Endothelial cell of umbilical vein (primary cell): ENCODE results near the gene DPH1. TPM values are rescaled to one million over a fixed set of nuclear protein-coding genes. Genes with fewer than 3 reads are reported as not detected.

Source experiments
- BruUV-seq: library from RNA; stranded (reverse); fragments of 400-500 nt; replicated peaks from 2 replicates; lab custom pipeline; 2021; lab: Mats Ljungman, UMichigan
- CTCF ChIA-PET: fragments of 300-600, 350-600 bp; sonication (Branson Sonifier 250); formaldehyde crosslinking; loops from one replicate; lab custom pipeline; 2021; ENCODE audit warnings: antibody characterized with exemption, inconsistent platforms; lab: Charles Lee
- POLR2A ChIA-PET: fragments of 300-600, 350-600 bp; sonication (Branson Sonifier 250); formaldehyde crosslinking; loops from one replicate; lab custom pipeline; 2021; ENCODE audit warnings: antibody characterized with exemption, inconsistent platforms; lab: Charles Lee
- DNase-seq: peaks from one replicate; pipeline ENCODE4 v3.0.0-alpha.2; 2011; ENCODE audit warnings: low read depth, low spot score
- FAIRE-seq: peaks from 2 replicates; lab custom pipeline; 2011; peaks lifted over from hg19 to GRCh38; lab: Jason Lieb, UNC
- H2AFZ ChIP-seq: 2 replicates; pipeline ENCODE4 v1.6.0; 2012; ENCODE audit warnings: low read depth, low read length, control low read depth, inconsistent platforms
- H3K27ac ChIP-seq: 2 replicates; pipeline ENCODE4 v1.5.1; 2011; ENCODE audit warnings: low read depth, mild to moderate bottlenecking, control low read depth, low read length, moderate library complexity; ENCODE audit not compliant: insufficient read depth
- H3K27me3 ChIP-seq, 2 experiments: 2 replicates each; pipeline versions ENCODE4 v1.6.0 to v1.6.1; 2011; ENCODE audit warnings: low read length in 2 of 2, mixed read lengths in 1 of 2; ENCODE audit not compliant: control insufficient read depth in 2 of 2, insufficient read depth in 2 of 2
- H3K36me3 ChIP-seq, 2 experiments: 2 replicates in 1 of 2; 3 replicates in 1 of 2; pipeline ENCODE4 v1.5.1; 2011; ENCODE audit warnings: low read length in 2 of 2, mild to moderate bottlenecking in 1 of 2, moderate library complexity in 1 of 2; ENCODE audit not compliant: control insufficient read depth in 2 of 2, insufficient read depth in 2 of 2; ENCODE audit errors: extremely low read depth in 1 of 2
- H3K4me1 ChIP-seq: 3 replicates; pipeline ENCODE4 v1.5.1; 2011; ENCODE audit warnings: mild to moderate bottlenecking, low read length; ENCODE audit not compliant: control insufficient read depth, insufficient read depth; ENCODE audit errors: extremely low read depth
- H3K4me2 ChIP-seq: 2 replicates; pipeline ENCODE4 v1.6.1; 2011; ENCODE audit warnings: low read length, control low read depth, mixed read lengths; ENCODE audit not compliant: insufficient read depth
- H3K4me3 ChIP-seq, 3 experiments: fragments of 200-600 bp in 1 of 3; sonication (generic), shearing (Covaris generic) in 1 of 3; replicated peaks in 1 of 3; 2 replicates each; pipeline ENCODE4 v1.5.1; 2011 to 2016; ENCODE audit warnings: control low read depth in 3 of 3, low read length in 3 of 3, mild to moderate bottlenecking in 2 of 3, inconsistent platforms in 1 of 3, low read depth in 1 of 3, moderate library complexity in 1 of 3; ENCODE audit not compliant: insufficient read depth in 1 of 3
- H3K79me2 ChIP-seq: 2 replicates; pipeline ENCODE4 v1.6.0; 2012; ENCODE audit warnings: low read length, inconsistent platforms; ENCODE audit not compliant: control insufficient read depth, insufficient read depth
- H3K9ac ChIP-seq: replicated peaks from 2 replicates; pipeline ENCODE3; 2011; ENCODE audit warnings: low read length, control low read depth; ENCODE audit not compliant: insufficient read depth; ENCODE audit errors: extremely low read depth
- H3K9me1 ChIP-seq: replicated peaks from 3 replicates; pipeline ENCODE4 v1.6.0; 2011; ENCODE audit warnings: mild to moderate bottlenecking, low read length; ENCODE audit not compliant: control insufficient read depth, insufficient read depth; ENCODE audit errors: extremely low read depth
- H3K9me3 ChIP-seq: replicated peaks from 2 replicates; pipeline ENCODE4 v1.5.1; 2012; ENCODE audit warnings: low read length, inconsistent platforms; ENCODE audit not compliant: control insufficient read depth, insufficient read depth
- H4K20me1 ChIP-seq: replicated peaks from 2 replicates; pipeline ENCODE3; 2011; ENCODE audit warnings: mild to moderate bottlenecking, low read length; ENCODE audit not compliant: control insufficient read depth, insufficient read depth; ENCODE audit errors: extremely low read depth
- CTCF ChIP-seq, 2 donors: IDR thresholded peaks; 1 replicate in 1 of 2; 2 replicates in 1 of 2; pipeline ENCODE4 v1.5.1; 2011; ENCODE audit warnings: low read length in 2 of 2, mild to moderate bottlenecking in 2 of 2, moderate library complexity in 2 of 2, control low read depth in 1 of 2, inconsistent platforms in 1 of 2, low read depth in 1 of 2; ENCODE audit not compliant: insufficient read depth in 1 of 2; ENCODE audit errors: extremely low read depth in 1 of 2
- EZH2 ChIP-seq: IDR thresholded peaks from 2 replicates; pipeline ENCODE4 v1.6.1; 2012; ENCODE audit warnings: borderline replicate concordance, low read depth, mild to moderate bottlenecking, moderate library complexity, low read length, inconsistent platforms; ENCODE audit not compliant: severe bottlenecking
- FOS ChIP-seq: IDR thresholded peaks from 2 replicates; pipeline ENCODE4 v1.6.1; 2011; ENCODE audit warnings: mild to moderate bottlenecking, low read length, moderate library complexity, borderline replicate concordance; ENCODE audit not compliant: insufficient read depth
- GATA2 ChIP-seq: IDR thresholded peaks from 2 replicates; pipeline ENCODE4 v1.7.0; 2011; ENCODE audit warnings: low read depth, mild to moderate bottlenecking, moderate library complexity, mixed read lengths, low read length; ENCODE audit not compliant: insufficient read length, insufficient read depth
- JUN ChIP-seq: IDR thresholded peaks from 2 replicates; pipeline ENCODE4 v1.6.1; 2011; ENCODE audit warnings: borderline replicate concordance, low read depth; ENCODE audit not compliant: insufficient read length, insufficient read depth
- MAX ChIP-seq: IDR thresholded peaks from 2 replicates; pipeline ENCODE4 v1.6.1; 2011; ENCODE audit not compliant: insufficient read depth, insufficient read length
- MYC ChIP-seq: IDR thresholded peaks from one replicate; pipeline ENCODE4 v1.6.1; 2011; ENCODE audit warnings: mild to moderate bottlenecking, low read depth, low read length
- POLR2A ChIP-seq: IDR thresholded peaks from 2 replicates; pipeline ENCODE4 v1.6.1; 2012; ENCODE audit warnings: low read depth, mild to moderate bottlenecking, control low read depth, low read length
- POLR2AphosphoS5 ChIP-seq: IDR thresholded peaks from 2 replicates; pipeline ENCODE4 v1.6.1; 2012; ENCODE audit warnings: low read depth, mild to moderate bottlenecking, control low read depth, low read length, moderate library complexity; ENCODE audit not compliant: insufficient read depth
- dilution Hi-C: fragments of 300-500 bp; cut with MboI; formaldehyde crosslinking; loops from one replicate; pipeline ENCODE4 v1.15.0; 2019; ENCODE audit warnings: low sequenced_read_pairs; ENCODE audit not compliant: extremely low pct_ligation_motif_present
- intact Hi-C: fragments of 100-400 bp; cut with micrococcal nuclease; formaldehyde crosslinking; loops from one replicate; pipeline ENCODE4 v1.10.0; 2022
- polyA plus RNA-seq, 4 experiments: library from polyadenylated mRNA; depleted of rRNA in 3 of 4; stranded (reverse) in 3 of 4; unstranded in 1 of 4; fragments of >200 nt; gene quantifications; 2 replicates each; pipeline versions ENCODE4 v1.2.1 to v1.2.3, GENCODE V29; 2011 to 2012; ENCODE audit warnings: missing spikeins in 1 of 4
- total RNA-seq: library from RNA; stranded (reverse); gene quantifications from 2 replicates; pipeline ENCODE4 v1.2.3, GENCODE V29; 2021

DPH1 gene
- total and polyA plus RNA-seq, 2 donors (not counting 3 experiments of a cell fraction or from before 2014, with no cell fraction given), result 37.8 to 45.6 TPM

DNA sequence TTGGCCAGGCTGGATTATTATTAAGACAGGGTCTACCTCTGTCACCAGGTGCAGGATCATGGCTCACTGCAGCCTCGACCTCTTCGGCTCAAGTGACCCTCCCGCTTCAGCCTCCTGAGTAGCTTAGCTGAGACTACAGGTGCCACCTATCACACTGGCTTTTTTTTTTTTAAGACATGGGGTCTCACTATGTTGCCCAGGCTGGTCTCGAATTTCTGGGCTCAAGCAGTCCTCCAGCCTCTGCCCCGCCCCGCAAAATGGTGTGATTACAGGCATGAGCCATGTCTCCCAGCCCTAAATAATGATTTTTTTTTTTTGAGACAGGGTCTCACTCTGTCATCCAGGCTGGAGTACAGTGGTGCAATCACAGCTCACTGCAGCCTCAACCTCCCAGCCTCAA, 17.6 kb downstream of the DPH1 start:
- H3K27ac ChIP-seq, result no peak overlapping the region
- no peak overlapping the region for H3K9ac ChIP-seq
- peaks cover 12% of the 10 kb centered on the region for H3K79me2 ChIP-seq
- peaks cover 2 to 9% of the 10 kb centered on the region in 2 experiments for H3K27me3 ChIP-seq
- dilution Hi-C loops (no loop called here), intact Hi-C loops (no loop called here)
- TF ChIP-seq FOS, result no peak
- TF ChIP-seq JUN, result no peak
- TF ChIP-seq MAX, result no peak
- TF ChIP-seq GATA2, result no peak
- TF ChIP-seq POLR2A, result no peak
- no peak for TF ChIP-seq MYC
- TF ChIP-seq EZH2, result no peak
- no peak for TF ChIP-seq POLR2AphosphoS5
- TF ChIP-seq CTCF (IDR thresholded peaks at IDR 0.05; ENCODE audit: extremely low read depth in 1 of 2, insufficient read depth in 1 of 2, low read depth in 1 of 2, low read length in 2 of 2), result no peak
- peaks cover 5 to 9% of the 10 kb centered on the region in 2 experiments for H3K36me3 ChIP-seq
- no TSS peak for BruUV-seq
- H3K4me1 ChIP-seq, result peaks cover 14% of the 10 kb centered on the region
- DNase-seq (no peak), FAIRE-seq (no peak)
- no peaks in the 10 kb centered on the region for H4K20me1 ChIP-seq
- ChIA-PET CTCF (interaction anchor here (0.8 kb wide), 1 partner anchor 197 kb away, joined by 7 read pairs; no protein-coding TSS in a partner anchor), POLR2A (no interaction called here)
- H3K9me1 ChIP-seq, result no peaks in the 10 kb centered on the region
- no peaks in the 10 kb centered on the region for H3K9me3 ChIP-seq
- no peak overlapping the region for H2AFZ ChIP-seq
- H3K4me2 ChIP-seq, result no peak overlapping the region
- no peak overlapping the region for H3K4me3 ChIP-seq
